Measurements from ENCODE around the gene NOM1.

Gene NOM1

GRCh38 chr7:156985101-156985992 lies 35.8 kb downstream of the NOM1 start:
- DNase-seq = no peak

DNA sequence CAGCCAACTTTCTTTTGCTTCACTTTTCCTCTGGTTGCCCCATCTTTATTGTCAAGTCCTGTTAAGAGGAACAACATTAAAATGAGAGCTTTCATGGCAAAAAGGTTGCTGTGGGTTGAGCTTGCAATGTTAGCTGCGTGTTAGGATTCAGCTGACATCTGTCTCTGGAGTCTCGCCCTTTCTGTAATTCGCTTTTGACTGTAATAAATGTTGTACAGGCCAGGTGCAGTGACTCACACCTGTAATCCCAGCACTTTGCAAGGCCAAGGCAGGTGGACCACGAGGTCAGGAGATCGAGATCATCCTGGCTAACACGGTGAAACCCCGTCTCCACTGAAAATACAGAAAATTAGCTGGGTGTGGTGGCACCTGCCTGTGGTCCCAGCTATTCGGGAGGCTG lies 36.9 kb downstream of the NOM1 start:
- DNase-seq = no peak

DNA sequence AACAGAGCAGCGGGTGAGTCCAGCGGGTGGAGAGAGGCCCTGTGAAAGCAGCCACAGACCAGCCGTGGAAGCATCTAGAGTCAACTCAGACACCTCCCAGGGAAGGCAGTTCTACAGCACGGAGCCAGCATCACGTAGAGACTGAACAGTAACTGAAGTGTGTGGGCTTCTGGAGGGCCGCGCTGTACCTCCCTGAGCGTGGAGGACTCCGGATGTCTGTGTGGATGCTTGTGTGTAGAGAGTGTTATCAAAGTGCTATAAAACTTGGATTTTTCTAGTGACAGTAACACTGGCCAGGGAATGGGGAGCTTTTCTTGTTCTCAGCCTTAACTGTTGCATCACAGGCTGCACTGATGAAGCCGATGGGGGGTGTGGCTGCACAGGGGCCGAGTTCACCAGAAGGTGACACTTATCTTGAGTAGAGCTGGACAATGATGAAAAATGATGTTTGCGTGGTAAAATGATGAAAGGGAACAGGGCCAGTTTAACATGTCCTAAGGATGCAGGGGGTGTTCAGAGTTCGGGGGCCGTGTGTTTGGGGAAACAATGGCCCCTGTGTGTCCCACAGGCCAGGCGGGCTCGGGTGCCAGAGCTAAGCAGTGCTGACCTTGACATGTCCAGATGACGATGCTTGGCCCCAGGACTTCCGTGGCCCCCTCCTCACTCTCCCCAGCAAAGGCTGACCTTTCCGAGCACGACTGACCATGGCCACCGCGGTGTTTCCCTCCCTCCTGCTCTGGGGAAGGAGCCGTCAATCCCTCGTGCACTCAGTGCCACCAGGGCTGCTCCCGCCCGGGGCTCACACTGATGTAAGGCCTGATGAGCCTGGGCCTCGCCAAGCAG lies 39.1 kb downstream of the NOM1 start:
- DNase-seq = no peak

GRCh38 chr7:156989766-156990535 lies 40.4 kb downstream of the NOM1 start:
- DNase-seq = no peak

DNA sequence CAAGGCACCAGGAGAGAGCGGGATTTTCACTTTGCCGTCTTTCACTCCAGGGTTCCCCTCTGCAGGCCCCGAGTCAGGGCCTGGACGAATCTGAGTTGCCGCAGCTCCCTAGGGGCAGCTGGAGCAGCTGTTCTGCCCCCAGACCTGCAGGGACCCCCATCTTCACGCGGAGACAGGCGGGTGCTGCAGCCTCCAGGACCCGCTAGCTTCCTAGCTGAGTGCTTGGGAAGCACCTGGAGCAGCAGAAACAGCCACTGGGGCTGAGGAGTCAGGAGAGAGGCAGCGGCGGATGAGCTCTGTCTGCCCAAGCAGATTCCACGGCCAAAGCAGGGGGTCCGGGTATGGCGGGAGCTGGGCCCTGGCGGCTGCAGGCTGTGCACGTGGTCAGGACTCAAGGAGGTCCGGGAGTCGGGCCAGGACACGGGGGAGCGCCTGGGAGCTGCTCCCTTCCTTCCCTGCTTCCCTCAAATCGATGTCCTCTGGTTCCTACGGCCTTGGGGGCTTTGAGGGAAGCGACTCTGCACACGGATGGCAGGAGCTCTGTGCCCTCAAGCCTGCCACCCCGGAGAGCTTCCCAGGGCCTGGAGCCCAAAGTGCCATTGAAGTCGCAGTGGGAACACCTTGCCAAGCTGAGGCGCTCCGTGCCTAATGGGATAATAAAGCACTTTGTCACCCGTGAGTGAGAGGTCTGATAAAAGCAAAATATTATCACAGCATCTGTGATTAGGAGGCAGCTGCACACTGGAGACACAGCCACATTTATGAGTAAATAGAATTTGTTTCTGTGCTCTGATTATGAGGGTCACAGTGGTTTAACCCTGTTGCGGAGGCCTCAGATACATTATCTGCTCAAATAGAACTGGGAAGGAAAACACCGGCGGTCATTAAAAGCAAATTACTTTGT lies 43.8 kb downstream of the NOM1 start:
- DNase-seq = no peak

DNA sequence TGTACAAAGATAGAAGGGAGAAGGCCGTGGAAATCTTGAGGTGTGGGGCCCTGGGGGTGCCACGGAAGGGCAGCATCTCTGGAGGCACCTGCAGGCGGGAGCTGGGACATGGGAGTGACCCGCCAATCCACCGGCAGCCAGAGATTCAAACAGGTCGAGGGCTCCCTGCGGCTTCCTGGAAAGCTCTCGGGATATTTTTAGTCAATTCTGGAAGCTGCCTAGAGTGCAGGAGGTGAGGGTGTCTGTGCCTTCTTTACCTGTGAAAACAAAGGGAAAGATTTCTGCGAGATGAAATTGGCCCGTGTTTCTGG lies 44.4 kb downstream of the NOM1 start:
- DNase-seq = no peak

- DNase-seq = no peak
These were observed 44.9 kb downstream of the NOM1 start for GRCh38 chr7:156994417-156994816.

- DNase-seq = no peak
These were observed 49.8 kb downstream of the NOM1 start for GRCh38 chr7:156998988-156999957.

DNA sequence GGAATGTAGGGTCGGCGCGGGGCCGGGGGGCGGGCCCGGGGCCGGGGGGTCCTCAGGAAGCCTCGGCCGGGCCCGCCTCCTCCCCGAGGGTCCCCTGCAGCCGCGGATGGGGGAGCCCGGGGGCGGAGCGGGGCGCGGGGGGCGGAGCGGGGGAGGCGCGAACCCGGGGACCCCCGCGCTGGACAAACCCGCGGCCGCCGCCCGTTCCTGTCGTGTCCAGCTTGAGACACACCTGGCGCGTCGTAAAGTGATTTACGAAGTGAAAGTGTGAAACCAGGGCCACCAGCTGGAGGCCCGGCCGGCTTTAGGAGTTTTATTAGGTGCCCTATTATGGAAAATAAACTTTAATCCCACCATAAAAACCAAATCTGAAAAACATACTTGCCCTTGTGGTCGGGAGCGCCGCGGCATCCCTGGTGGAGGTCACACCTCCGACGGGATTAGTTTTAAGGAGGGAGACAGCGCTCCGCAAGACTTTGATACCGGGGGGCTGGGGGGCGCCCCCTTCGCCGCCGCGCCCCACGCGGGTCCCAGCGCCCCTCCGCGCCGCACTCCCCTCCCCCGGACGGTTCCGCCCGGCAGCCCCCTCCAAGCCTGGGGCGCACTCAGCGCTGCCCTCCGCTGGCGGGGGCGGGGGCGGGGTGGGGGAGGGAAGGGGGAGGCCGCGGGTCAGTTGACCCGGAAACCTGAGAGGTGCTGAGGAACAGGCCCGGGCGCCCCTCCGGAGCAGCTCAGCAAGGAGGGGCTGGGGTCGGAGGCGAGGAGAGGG lies 50.6 kb downstream of the NOM1 start:
- no peak for DNase-seq

DNA sequence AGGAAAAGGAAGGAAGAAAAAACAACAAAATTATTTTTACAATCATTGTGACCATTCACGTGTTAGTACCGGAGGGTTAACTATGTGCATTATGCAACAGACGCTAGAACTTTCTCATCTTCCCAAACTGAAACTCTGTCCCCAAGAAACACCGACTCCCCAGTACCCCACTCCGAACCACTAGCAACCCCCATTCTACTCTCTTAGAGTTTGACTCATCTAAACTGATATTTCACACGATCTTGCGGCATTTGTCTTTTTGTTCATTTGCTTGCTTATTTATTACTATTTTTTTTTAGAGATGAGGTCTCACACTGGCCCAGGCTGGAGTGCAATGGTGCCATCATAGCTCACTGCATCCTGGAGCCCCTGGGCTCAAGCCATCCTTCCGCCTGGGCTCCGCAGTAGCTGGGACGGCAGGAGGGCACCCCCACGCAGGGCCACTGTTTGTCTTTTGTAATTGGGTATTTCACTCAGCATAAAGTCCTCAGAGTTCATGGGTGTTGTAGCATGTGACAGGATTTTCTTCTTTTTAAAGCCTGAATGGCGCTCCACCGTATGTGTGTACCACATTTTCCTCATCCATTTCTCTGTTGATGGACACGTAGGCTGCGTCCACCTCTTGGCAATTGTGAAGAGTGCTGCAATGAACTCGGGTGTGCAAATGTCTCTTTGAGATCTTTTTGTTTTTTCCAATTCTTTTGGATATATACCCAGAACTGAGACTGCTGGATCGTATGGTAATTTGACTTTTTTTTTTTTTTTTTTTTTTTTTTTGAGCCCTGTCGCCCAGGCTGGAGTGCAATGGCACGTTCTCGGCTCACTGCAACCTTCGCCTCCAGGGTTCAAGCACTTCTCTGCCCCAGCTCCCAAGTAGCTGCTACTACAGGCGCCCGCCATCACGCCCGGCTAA lies 51.5 kb downstream of the NOM1 start:
- no peak for DNase-seq

GRCh38 chr7:157001920-157002818 lies 52.7 kb downstream of the NOM1 start:
- no peak for DNase-seq

DNA sequence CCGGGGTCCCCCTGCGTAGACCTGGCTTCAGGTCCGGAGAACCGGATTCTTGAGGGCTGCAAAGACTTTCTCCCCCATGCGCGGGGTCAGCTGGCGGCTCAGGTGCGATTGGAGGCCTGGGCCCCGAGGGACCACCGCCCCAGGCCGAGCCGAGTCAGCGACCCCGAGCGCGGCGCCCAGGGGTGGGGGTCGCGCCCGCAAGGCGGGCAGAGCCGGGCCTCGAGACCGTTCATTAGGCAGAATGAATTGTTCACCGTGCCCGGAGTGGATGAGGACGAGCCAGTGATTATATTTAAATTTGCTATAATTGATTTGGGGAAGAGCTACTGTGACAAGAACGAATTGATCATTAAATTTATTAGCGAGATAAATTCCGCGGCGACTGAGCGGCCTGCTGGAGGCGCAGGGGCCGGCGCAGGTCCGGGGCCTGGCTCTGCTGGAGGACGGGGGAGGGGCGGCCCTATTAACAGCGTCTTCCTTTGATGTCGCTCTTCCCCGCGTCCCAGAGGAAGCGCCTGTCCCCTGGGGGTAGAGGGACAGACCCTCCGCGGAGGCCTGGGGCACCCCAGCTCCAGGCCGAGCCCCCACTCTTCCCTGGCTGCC lies 53.4 kb downstream of the NOM1 start:
- DNase-seq = no peak

DNA sequence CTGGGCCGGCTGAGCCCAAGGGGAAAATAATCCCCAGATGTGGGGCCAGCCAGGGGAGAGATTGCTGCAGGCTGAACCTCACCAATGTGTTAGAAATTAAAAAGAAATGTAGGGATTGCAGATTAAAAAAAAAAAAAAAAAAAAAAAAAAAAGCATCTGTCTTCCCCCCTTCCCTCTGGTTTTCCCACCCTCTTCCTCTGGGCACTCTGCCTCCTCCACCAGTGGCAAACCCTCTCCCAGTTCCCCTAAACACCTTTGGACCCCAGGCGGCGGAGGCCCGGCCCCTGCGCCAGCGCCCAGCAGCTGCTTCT lies 53.9 kb downstream of the NOM1 start:
- DNase-seq = no peak

DNA sequence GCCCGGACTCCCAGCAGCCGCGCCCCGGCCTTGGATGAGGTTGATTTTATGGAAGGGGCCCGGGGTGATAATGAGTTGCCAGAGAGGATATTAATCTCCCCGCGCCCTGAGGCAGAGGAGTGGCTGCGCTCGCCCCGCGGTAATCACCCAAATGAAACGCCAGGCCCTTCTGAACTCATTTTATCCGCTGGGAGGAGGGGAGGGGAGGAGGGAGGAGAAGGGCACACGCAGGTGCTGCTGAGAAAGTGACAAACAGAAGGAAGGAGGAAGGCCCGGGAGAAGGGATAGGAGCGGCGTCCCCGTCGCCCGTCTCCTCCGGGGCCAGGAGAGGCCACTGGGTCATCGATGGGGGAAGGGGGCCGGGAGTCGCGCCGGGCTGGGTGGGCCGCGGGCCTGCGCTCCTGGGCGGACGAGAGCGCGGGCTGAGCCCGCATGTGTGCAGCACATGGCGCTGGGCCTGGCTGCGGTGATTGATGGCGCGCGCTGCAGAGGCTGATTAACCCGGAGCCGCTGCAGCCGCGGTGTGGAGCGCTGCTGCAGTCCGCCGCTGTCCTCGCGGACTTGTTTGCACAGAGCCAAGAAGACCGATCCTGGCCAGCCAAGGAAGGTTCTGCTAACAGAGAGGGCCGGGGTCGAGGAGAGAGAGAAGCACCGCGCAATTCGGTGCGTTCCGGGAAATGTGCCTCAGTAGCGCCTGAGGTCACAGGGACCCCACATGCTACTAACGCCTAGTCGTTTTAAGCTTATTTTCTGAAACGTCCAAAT lies 54.4 kb downstream of the NOM1 start:
- no peak for DNase-seq

GRCh38 chr7:157004521-157005455 lies 55.3 kb downstream of the NOM1 start:
- no peak for DNase-seq

All from femur (tissue), 1 donor.